ENCODE data around the gene RBM6.
"Not testable (repeated sequence)": the region's sequence is repeated elsewhere in the genome, so short reads cannot be mapped to it uniquely, and the experiment has no call there.

Gene RBM6

DNA sequence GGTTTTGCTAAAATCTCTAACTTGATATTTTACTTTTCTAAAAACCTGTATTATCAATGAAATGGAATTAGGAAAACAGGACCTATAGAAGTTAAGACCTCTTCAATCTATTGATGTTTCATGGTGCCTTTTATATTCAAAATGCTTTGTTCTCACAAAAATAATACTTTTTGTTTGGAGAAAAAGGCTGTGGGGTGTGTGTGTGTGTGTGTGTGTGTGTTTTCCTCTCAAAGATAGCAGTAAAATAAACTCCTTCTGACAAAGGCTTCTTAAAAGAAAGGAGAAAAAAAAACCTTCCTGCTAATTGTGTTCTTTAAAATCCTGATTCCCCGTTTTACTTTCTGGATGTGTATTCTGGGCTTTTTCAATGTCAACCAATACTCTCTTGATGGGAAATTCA is 54.5 kb downstream of the RBM6 start:
- DNase-seq, result no peak

DNA sequence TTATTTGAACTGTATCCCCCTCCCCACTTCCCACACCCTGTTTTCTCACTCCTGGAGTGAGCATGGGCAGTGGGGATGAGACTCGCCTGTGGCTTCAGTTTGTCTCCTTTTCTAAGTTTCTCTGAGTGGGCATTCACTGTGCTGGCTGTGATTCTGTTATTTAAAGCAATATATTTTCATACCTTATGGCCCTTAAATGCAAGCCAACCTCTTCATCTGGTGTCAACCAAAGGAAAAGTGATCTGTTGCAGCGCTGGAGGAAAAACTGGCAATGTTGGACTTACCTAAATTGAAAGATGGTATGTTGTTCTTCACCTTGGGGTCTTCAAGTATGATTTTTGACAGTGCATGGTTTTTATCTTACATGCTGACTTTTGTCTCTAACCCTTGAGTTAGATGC is 56.1 kb downstream of the RBM6 start:
- DNase-seq, result no peak

DNA sequence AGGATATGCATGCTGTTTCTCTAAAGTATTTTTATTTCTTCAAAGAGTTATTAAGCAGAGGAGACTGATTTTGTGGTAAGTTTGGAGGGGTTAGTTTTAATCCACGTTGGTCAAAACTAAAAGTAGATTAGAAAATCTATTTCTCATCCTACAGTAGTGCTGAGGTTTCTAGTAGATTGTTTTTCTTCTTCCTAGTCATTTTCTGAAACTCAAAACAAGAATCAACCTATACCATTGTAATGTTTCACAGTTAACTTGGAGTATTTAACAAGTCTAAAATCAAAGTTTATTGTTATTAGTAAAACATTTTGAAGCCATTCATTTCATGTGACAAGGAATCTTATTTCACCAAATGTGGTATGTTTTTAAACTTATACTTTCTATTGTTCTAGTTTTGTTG is 57.9 kb downstream of the RBM6 start:
- no peak for DNase-seq

DNA sequence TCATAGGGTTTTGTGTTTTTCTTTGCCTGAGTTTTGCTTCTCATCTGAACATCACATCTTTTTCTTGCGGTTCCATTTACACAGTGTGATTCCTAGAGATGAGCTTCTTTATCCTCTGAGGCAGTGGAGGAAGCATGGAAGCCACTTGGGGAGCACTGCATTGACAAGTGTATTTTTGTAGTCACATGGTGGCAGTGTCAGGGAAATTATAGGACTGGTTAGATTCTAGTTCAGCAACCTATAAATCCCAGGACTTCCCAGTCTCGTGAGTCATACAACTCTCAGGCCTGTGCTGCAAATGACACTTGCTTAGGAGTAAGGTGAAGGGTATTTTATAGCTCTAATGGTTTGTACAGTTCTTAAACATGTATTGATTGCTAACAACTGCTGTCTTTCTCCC is 58.4 kb downstream of the RBM6 start:
- DNase-seq, result no peak

DNA sequence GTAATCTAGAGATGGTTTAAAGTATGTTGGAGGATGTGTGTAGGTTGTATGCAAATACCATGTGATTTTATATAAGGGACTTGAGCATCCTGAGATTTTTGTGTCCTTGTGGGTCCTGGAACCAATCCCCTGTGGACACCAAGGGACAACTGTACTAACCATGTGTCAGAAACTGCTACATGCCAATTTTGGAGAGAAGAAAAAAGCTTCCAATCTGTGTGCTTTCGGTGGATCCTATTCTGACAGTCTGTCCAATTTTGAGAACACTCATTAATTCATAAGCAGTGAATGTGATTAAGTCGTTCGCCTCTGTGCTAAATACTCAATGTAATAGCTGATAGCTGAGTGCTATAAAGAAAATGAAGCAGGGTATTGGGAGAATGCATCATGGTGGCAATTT is 61.6 kb downstream of the RBM6 start:
- no peak for DNase-seq

DNA sequence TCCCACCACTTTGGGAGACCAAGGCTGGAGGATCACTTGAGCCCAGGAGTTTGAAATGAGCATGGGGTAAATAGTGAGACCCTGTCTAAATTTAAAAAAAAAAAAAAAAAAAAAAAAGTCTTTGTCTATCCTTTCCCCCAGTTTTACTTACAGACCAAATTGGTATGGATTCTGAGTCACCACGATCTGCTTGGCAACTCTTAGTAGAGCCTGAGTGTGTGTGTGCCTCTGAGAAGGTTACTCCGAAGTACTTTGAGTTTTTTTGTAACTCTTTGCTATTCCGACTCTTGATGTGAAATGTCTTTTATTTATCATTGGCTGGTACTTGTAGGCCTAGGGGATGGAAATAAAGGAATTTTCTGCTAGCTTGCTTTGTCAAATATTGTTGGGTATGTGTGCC is 63.3 kb downstream of the RBM6 start:
- no peak for DNase-seq

DNA sequence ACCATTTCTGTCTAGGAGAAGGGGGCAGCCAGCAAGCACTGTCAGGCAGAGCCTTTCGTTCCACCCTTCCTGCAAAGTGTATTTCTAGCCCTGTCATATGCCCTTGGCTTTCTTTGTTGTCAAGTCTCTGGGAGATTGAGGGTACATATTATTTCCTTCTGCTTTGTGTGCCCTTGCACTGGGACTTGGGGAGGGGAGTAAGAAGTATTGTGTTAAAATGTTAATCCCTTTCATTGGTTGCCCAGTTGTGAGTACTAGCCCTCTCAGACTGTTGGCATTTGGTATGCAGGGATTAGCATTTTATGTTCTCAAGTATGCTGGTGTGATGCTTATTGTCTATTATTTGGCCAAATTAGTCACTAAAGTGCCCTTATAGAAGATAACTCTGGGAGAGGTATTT is 63.9 kb downstream of the RBM6 start:
- no peak for DNase-seq

DNA sequence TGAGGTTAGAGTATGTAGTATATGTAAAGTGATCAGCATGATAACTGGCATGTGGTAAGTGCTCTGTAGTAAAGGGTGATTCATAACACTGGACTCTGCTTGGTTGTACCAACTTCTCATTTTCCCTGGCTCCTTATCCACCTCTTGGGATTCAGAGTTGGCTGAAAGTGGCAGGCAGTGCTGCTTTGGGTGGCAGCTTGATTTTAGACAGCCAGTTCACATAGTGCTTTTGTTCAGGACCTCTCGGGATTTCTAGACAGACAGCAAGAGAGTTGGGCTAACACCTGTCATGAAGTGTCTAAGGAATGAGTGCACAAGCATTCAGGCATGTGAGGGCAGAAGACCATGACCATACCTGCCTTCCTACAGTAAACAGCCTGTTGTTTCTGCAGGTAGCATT is 69.0 kb downstream of the RBM6 start:
- DNase-seq, result no peak

DNA sequence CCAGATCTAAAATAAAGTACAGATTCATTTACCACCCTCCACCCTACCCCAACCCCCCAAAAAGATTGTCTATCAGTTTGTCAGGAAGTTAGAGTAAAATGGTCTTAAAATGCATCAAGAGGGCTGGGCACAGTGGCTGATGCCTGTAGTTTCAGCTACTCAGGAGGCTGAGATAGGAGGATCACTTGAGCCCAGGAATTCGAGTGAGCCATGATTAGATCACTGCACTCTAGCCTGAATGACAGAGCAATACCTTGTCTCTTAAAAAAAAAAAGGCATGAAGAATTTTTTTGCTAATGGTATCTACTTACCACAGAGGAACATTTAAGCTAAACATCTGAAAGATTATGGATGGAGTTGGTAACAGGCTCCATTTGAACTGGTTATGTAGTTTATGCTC is 71.0 kb downstream of the RBM6 start:
- no peak for DNase-seq

DNA sequence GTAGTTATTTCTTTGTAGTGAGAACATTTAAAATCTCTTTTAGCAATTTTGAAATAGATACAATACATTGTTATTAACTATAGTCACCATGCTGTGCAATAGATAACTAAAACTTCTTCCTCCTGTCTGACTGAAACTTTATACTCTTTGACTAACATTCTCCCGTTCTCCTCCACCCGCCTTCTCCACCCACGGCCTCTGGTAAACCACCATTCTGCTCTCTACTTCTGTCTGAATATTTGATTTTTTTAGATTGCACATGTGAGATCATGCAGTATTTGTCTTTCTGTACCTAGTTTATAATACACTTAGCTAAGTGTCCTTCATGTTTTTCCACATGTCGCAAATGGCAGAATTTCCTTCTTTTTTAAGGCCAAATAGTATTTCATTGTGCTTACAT is 76.0 kb downstream of the RBM6 start:
- DNase-seq, result no peak

DNA sequence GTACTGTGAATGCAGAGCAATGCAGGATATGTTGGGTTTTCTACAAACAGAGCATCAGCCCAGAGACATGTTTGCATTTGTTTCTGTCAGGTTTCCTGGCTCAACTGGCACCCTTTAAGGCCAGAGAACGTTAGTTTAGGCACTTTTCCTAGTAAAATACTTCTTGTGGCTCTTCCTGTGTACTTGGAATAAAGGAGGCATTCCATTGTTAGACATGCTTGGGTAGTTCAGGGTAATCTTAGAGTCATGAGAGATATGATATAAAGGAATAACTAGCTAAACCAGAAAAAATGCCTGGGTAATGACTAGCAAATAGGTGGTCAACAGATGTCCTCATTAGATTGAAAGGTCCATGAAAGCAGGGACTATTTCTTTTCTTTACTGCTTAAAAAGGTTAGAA is 88.4 kb downstream of the RBM6 start:
- DNase-seq, result no peak

DNA sequence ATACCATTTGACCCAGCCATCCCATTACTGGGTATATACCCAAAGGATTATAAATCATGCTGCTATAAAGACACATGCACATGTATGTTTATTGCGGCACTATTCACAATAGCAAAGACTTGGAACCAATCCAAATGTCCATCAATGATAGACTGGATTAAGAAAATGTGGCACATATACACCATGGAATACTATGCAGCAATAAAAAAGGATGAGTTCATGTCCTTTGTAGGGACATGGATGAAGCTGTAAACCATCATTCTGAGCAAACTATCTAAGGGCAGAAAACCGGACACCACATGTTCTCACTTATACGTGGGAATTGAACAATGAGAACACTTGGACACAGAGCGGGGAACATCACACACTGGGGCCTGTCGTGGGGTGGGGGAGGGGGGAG is 91.3 kb downstream of the RBM6 start:
- not testable (repeated sequence) for DNase-seq

DNA sequence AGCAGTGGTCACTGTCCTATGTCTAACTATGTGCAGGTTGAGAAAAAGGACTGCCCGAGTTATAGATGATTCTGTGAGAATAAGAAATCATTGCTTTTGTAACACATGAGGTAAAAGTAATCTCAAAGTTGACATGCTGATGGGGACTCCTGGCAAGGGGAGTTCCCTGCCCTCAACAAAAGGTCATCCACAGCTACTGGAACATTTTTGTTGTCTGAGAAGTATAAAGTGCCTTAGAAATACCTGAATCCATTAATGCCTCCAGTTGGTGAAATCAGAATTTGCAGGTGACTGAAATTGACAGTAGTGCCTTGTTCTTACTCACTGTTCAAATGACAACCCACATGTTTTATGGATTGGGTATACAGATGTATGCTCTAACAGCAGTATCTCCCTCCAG is 105.0 kb downstream of the RBM6 start:
- DNase-seq, result no peak

DNA sequence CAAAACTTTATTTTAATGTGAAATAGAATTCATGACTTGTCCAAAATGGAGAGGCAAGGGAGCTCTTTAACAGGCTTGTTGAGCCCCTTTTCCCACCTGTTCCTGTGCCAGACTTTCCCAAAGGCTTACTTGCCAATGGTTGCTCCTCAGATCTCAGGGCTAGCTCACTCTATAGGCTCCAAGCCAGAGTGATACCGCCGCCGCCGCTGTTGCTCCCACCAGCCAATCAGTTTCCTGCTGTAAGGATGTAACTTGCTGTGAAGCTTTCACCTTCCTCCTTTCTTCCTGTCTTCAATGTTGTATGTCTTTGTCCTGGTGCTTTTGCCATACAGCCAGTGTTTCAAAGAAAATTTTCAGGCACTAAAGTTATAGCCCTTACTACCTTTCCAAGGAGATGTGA is 107.5 kb downstream of the RBM6 start:
- DNase-seq, result no peak

DNA sequence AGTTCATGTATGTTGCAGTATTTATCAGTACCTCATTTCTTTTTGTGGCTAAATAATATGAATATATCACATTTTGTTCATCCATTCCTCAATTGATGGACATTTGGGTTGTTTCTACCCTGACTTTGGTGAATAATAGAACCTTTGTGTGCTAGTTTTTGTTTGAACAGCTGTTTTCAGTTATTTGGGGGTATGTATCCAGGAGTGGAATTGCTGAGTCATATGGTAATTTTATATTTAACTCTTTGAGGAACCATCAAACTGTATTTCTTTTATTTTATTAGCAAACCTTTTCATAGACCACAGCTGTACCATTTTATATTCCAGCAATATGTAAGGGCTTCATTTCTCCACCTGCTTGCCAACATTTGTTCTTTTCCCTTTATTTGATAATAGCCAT is 110.4 kb downstream of the RBM6 start:
- no peak for DNase-seq

DNA sequence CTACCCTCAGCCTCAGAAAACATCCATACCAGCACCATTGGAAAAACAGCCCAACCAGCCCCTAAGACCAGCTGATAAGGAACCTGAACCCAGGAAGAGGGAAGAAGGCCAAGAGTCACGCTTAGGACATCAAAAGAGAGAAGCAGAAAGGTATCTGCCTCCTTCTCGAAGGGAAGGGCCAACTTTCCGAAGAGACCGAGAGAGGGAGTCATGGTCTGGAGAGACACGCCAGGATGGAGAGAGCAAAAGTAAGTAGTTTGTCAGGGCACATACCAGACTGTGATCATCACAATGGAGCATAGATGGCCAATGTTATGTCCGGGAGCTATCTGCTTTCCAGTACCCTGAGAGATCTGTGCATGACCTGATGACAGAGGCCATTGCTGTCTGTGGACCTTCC is 117.8 kb downstream of the RBM6 start:
- DNase-seq, result no peak

DNA sequence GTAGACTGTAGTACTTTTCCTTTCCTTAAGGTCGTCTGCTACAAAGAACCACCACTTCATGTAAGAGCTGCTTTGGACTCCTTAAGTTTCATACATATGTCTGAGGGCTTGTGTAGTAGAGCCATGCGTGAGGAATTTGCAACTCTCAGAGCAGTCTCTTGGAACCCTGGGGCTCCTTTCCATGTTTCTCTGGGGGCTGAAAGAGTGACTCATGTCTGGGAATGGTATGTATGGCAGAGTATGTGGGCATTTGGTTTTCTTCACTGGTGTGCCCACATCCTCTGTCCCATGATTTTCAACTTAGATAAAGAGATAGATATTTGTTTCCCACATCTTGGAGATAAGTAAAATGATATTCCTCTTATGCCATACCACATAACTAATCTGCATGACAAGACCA is 128.2 kb downstream of the RBM6 start:
- DNase-seq, result no peak

DNA sequence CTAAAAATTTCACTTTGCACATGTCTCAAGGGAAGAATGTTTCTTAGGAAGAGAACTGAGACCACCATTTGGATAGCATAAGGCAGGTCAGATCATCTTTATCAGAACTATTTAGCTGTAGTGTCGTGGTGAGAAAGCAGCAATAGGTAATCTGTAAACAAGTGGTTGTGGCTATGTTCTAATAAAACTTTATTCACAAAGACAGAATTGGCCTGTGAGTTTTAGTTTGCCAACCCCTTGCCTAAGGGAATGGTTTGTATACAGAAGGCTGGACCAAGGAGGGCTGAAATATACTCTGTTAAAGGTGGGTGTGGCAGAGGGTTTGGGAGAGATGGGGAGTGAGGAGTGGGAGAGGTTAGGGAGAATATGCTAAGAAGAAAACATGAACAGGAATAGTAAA is 138.1 kb downstream of the RBM6 start:
- no peak for DNase-seq

DNA sequence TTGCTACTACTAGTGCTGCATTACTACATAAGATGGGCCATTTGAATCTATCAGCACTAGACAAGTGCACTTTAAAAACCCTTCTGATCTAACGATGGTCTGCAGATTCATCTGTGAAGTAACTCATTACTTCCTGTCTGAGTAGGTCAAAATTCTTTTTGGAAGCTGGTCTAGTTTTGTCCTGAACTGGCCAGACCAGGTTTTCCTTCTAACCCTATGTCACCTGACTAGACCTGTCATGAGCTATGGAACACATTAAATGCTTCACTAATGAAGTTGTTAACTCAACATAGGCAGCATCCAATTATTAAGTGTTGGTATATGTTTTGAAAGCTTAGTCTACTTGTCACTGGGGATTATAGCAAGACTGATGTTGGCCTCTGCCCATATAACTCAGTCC is 138.7 kb downstream of the RBM6 start:
- DNase-seq, result no peak

DNA sequence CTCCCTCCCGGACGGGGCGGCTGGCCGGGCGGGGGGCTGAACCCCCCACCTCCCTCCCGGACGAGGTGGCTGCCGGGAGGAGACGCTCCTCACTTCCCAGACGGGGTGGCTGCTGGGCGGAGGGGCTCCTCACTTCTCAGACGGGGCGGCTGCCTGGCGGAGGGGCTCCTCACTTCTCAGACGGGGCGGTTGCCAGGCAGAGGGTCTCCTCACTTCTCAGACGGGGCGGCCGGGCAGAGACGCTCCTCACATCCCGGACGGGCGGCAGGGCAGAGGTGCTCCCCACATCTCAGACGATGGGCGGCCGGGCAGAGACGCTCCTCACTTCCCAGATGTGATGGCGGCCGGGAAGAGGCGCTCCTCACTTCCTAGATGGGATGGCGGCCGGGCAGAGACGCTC is 145.0 kb downstream of the RBM6 start:
- not testable (repeated sequence) for DNase-seq

DNA sequence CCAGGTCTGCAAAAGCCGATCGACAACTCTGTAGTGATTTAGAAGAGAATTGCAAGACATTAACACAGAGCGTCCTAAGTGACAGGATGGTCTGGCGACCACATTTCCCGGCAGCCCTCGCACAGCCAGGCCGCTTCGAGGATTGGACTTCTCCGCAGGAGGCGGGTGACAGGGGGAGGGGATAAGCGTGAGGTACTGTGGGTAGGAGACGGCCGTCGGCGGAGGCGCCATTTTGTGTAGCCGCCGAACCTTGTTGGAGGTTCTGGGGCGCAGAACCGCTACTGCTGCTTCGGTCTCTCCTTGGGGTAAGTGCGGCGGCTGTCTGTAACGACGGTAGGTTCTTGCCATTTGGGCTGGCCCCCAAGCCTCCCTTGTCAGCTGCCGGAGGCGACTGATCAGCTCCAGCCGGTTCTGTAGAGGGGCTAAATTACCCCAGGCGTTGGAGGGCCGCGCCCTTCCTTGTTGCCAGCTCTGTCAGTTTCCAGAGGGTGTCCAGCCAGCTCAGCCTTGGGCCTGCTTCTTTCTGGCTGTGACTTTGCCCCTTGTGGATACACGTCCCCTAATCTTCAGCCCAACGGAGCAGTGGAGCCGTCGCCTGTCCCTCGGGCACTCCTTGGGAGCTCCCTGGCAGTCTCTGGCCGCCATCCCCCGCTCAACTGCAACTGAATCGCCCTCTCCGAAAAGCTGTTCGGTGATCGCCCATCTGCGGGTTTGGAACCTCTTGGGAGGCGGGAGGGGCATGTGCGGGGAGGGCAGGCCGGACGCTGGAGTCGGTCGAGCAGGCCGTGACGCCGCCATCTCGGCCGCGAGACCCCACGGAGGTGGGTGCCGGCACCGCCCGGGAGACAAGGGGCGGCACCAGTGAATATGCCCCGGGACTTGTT is 149.0 kb downstream of the RBM6 start, which contains the start of gene RBM5:
TSS of gene RBM5 (plus strand) at position 195 of the 884 bp plus-strand sequence. CDS start 1,516 bp downstream, outside the sequence.
- DNase-seq, result peak; percentile 74 to 87

DNA sequence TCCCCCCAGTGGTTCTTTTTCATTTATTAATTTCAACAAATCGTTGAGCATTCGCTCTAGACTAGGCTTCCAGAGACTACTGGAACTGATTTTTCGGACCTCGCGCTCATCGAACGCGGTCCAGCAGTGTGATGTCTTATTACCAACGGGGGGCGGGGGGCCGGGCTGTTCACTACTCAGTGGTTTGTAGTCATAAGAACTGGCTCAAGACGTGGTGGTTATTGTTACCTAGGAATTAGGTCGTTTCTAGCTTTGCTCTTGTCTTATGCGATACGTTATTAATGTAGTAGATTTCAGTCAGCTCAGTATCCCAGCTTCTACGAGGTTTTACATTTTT is 149.6 kb downstream of the RBM6 start:
- no peak for DNase-seq

DNA sequence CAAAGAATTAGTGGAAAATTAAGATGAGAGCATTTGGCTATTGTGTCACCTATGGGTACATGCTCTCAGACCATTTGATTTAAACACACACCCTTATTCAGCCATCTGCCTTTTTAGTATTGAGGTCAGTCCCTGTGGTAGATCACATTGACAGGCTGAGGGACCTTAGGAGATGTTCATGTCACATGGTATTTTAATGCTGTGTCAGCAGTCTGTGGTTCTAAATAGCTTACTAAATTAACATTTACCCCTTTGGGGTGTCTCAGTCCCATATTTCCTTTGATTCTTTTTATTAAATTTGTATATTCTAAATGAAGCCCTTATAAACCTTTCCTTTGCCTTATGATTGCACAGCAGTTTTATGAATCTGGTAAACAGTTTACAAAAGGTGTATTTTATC is 151.0 kb downstream of the RBM6 start:
- DNase-seq, result no peak

DNA sequence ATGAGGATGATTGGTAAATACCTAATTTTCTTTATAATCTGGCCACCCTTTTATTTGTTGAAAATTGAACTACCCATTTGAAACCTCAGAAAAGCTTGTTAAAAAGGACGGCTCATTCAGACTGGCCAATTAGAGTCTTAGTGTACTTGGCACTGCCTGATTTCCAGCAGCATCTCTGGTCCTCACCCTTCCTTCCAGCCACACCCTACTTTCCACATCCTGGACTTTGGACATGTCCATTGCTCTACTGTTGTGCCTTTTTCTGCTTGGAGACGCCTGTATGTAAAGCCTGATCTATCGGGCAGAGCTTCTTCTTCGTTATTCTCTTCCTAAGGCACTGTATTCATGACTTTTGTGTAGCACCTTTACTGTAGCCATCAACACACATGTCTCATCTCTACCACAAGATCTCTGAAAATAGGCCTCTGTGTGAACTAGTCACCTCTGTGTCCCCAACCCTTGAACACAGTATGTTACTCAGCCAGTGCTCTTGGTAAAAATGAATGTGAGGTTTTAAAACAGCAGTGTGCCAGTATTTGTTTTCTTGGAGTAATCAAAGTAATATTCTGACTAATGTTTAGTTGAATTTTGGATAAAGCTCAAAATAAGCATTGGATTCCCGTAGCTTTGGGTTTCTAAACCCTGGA is 155.5 kb downstream of the RBM6 start:
- DNase-seq, result no peak

DNA sequence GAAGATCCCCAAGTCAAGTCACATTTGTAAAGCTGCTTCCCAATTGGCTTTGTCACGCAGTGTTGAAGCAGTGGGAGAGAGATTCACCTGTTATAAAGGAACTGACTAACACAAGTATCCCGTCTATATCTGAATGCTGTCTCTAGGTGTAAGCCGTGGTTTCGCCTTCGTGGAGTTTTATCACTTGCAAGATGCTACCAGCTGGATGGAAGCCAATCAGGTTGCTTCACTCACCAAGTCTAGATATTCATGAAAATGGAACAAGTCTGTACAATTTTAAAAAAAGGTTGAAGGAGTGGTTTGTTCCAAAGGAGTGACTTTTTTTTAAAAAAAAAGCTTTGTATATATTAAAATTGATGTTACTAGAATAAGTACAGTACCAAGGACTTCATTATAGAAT is 160.4 kb downstream of the RBM6 start:
- DNase-seq, result no peak

Data from bone marrow (tissue), 2 donors.